OCI-LY7 (cell line): ENCODE data around the gene SEC14L2. TPM values are rescaled to one million over a fixed set of nuclear protein-coding genes. Genes with fewer than 3 reads are reported as not detected.

Experiments
- BruUV-seq: library from RNA; stranded (reverse); fragments of 400-500 nt; replicated peaks from 2 replicates; lab custom pipeline; 2021; lab: Mats Ljungman, UMichigan
- CTCF ChIA-PET: fragments of 300-600 bp; sonication (Branson Sonifier 250); formaldehyde crosslinking; loops from one replicate; lab custom pipeline; 2022; ENCODE audit warnings: antibody characterized with exemption; ENCODE audit not compliant: unreplicated experiment; lab: Charles Lee
- POLR2A ChIA-PET: fragments of 300-600 bp; sonication (Branson Sonifier 250); formaldehyde crosslinking; loops from one replicate; lab custom pipeline; 2022; ENCODE audit warnings: antibody characterized with exemption; lab: Charles Lee
- DNase-seq: peaks from one replicate; pipeline ENCODE4 v3.0.0-alpha.2; 2015; ENCODE audit warnings: low spot score
- H2AFZ ChIP-seq: fragments of 200-600 bp; sonication (generic), shearing (Covaris generic); 2 replicates; pipeline ENCODE4 v1.6.1; 2014; ENCODE audit warnings: mild to moderate bottlenecking, antibody characterized with exemption, low read length, moderate library complexity
- H3K27ac ChIP-seq: fragments of 200-600 bp; sonication (generic); 2 replicates; pipeline ENCODE4 v1.5.1; 2014; ENCODE audit warnings: mixed run types, low read depth, mild to moderate bottlenecking, moderate library complexity, low read length, inconsistent platforms; ENCODE audit not compliant: poor library complexity, severe bottlenecking
- H3K36me3 ChIP-seq: fragments of 200-600 bp; sonication (generic); 2 replicates; pipeline ENCODE4 v1.6.1; 2014; ENCODE audit warnings: mild to moderate bottlenecking, antibody characterized with exemption, low read length, moderate library complexity, mixed read lengths; ENCODE audit not compliant: insufficient read depth
- H3K4me1 ChIP-seq: fragments of 200-600 bp; sonication (generic); 2 replicates; pipeline ENCODE4 v1.5.1; 2014; ENCODE audit warnings: mild to moderate bottlenecking, low read length; ENCODE audit not compliant: insufficient read depth, poor library complexity, severe bottlenecking
- H3K4me2 ChIP-seq: fragments of 200-600 bp; sonication (generic); 2 replicates; pipeline ENCODE4 v1.6.1; 2014; ENCODE audit warnings: mild to moderate bottlenecking, low read length
- H3K4me3 ChIP-seq: fragments of 200-600 bp; sonication (generic); 2 replicates; pipeline ENCODE4 v1.5.1; 2014; ENCODE audit warnings: mild to moderate bottlenecking, low read depth, low read length; ENCODE audit not compliant: poor library complexity, severe bottlenecking
- H3K79me2 ChIP-seq: fragments of 200-600 bp; sonication (generic); 2 replicates; pipeline ENCODE4 v1.6.1; 2016; ENCODE audit warnings: low read depth, mild to moderate bottlenecking, low read length, moderate library complexity, mixed read lengths; ENCODE audit not compliant: insufficient read depth
- H3K9me2 ChIP-seq: fragments of 200-600 bp; sonication (generic); 2 replicates; pipeline ENCODE4 v1.6.1; 2016; ENCODE audit warnings: mild to moderate bottlenecking, low read length, mixed read lengths; ENCODE audit not compliant: insufficient read depth
- H3K9me3 ChIP-seq: fragments of 200-600 bp; sonication (generic); 2 replicates; pipeline ENCODE4 v1.6.1; 2014; ENCODE audit warnings: mild to moderate bottlenecking, mixed run types, low read length, mixed read lengths
- H4K20me1 ChIP-seq: fragments of 200-600 bp; sonication (generic); 2 replicates; pipeline ENCODE4 v1.6.1; 2014; ENCODE audit warnings: mild to moderate bottlenecking, antibody characterized with exemption, low read length, moderate library complexity, mixed read lengths; ENCODE audit not compliant: insufficient read depth
- CTCF ChIP-seq: fragments of 200-600 bp; sonication (generic); conservative IDR thresholded peaks from 2 replicates; pipeline ENCODE4 v1.5.1; 2014; ENCODE audit warnings: mild to moderate bottlenecking, antibody characterized with exemption, low read length, moderate library complexity, mixed read lengths
- EZH2phosphoT487 ChIP-seq: fragments of 200-600 bp; sonication (generic); IDR thresholded peaks from 2 replicates; pipeline ENCODE4 v1.6.1; 2018; ENCODE audit warnings: low read depth, borderline replicate concordance, mild to moderate bottlenecking, mixed run types, antibody characterized with exemption, low read length, moderate library complexity, mixed read lengths
- intact Hi-C: fragments of 100-400 bp; cut with micrococcal nuclease; formaldehyde crosslinking; loops from one replicate; pipeline ENCODE4 v1.10.0; 2022; ENCODE audit not compliant: unreplicated experiment
- total RNA-seq, 2 experiments: library from RNA; depleted of rRNA in 1 of 2; stranded (reverse); fragments of >200 nt in 1 of 2; shearing (Covaris generic) in 1 of 2; gene quantifications; 2 replicates each; pipeline ENCODE4 v1.2.3, GENCODE V29; 2014 to 2022

The SEC14L2 gene
- total RNA-seq, 2 experiments from 2014 or later, result 0.11 to 0.22 TPM

DNA sequence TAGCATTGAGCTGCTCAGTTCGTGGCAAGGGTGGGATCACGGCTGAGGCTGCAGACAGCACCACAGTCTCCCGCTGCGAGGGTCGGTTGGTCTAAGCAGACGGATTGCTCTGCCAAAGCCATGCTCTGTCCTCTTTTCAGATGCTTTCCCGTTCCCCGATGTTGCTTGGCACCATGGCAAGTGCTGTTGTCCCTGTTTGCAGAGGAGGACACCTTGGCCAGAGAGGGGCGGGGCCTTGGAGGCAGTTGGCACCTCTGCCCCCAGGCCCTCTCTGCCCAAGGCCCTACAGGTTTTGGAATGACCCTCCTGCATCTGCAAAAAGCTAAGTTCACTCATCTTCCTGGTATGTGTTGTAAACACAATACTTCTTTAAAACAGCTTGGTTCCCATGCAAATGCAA lies 28.4 kb upstream of the SEC14L2 start:
- H3K27ac ChIP-seq, result no peak overlapping the region
- no peaks in the 10 kb centered on the region for H4K20me1 ChIP-seq
- H2AFZ ChIP-seq, result no peak overlapping the region
- no peaks in the 10 kb centered on the region for H3K79me2 ChIP-seq
- BruUV-seq, result no TSS peak
- ChIA-PET POLR2A (no interaction called here), CTCF (interaction anchor here (1.1 kb wide), 1 partner anchor 80 kb away, joined by 4 read pairs; no protein-coding TSS in a partner anchor)
- DNase-seq, result no peak
- no peaks in the 10 kb centered on the region for H3K9me3 ChIP-seq
- H3K4me3 ChIP-seq, result no peak overlapping the region
- TF ChIP-seq EZH2phosphoT487 (no peak), CTCF (no peak)
- no peaks in the 10 kb centered on the region for H3K36me3 ChIP-seq
- H3K4me1 ChIP-seq, result no peaks in the 10 kb centered on the region
- intact Hi-C loops, result no loop called here
- no peaks in the 10 kb centered on the region for H3K9me2 ChIP-seq
- no peak overlapping the region for H3K4me2 ChIP-seq

DNA sequence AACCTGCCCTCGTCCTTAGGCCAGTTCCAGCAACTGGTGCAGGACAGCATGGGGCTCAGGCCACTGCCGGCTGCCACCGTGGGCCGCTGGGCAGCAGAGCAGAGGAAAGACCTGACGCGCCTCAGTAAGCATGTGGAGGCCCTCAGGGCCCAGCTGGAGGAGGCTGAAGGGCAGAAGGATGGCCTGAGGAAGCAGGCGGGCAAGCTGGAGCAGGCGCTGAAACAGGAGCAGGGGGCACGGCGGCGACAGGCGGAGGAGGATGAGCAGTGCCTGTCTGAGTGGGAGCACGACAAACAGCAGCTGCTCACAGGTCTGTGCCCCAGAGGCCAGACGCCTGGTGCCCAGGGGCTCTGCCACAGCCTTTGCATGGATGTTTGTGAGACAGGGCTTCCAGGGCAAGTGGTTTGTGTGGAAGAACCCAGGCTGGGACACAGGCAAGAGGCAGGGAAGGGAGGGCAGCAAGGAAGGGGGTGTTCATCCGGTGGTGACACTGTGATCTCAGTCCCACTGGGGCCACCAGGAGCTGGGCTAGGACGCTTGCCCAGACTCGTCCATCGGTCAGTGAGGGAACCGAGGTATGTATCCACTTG lies 26.1 kb upstream of the SEC14L2 start:
- no peak overlapping the region for H3K4me3 ChIP-seq
- CTCF ChIA-PET, result no interaction called here
- no peak for TF ChIP-seq CTCF
- TF ChIP-seq EZH2phosphoT487, result no peak

DNA sequence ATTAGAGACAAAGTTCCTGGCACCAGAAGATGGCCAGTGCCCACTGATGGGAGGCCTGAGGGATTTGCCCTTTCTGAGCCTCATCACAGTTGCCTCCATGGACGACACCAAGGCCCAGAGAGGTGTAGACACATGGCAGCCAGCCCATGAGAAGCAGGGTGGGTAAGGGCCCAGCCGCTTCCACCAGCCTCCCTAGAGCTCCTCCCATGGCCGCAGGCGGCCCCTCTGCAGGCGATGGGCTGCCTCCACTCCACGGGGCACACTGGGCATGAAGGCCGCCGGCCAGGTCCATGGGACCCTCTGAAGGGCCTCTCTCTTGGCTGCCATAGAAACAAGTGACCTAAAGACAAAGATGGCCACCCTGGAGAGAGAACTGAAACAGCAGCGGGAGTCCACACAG lies 25.5 kb upstream of the SEC14L2 start:
- no peak overlapping the region for H3K4me2 ChIP-seq
- CTCF ChIA-PET, result no interaction called here
- DNase-seq, result no peak
- POLR2A ChIA-PET, result no interaction called here
- no peaks in the 10 kb centered on the region for H3K9me2 ChIP-seq
- BruUV-seq, result no TSS peak
- no peak overlapping the region for H3K4me3 ChIP-seq
- H3K36me3 ChIP-seq, result no peaks in the 10 kb centered on the region
- H3K27ac ChIP-seq, result no peak overlapping the region
- no peaks in the 10 kb centered on the region for H3K79me2 ChIP-seq
- H4K20me1 ChIP-seq, result no peaks in the 10 kb centered on the region
- H2AFZ ChIP-seq, result no peak overlapping the region
- no peaks in the 10 kb centered on the region for H3K9me3 ChIP-seq
- H3K4me1 ChIP-seq, result no peaks in the 10 kb centered on the region
- TF ChIP-seq CTCF (no peak), EZH2phosphoT487 (no peak)
- intact Hi-C loops, result no loop called here

More for the DNA sequence above, 26.1 kb upstream of the SEC14L2 start:
- no peaks in the 10 kb centered on the region for H4K20me1 ChIP-seq
- no peaks in the 10 kb centered on the region for H3K79me2 ChIP-seq
- H3K9me2 ChIP-seq, result no peaks in the 10 kb centered on the region
- H2AFZ ChIP-seq, result no peak overlapping the region
- H3K4me2 ChIP-seq, result no peak overlapping the region
- H3K36me3 ChIP-seq, result no peaks in the 10 kb centered on the region
- no TSS peak for BruUV-seq
- no peak for DNase-seq
- POLR2A ChIA-PET, result no interaction called here
- H3K4me1 ChIP-seq, result no peaks in the 10 kb centered on the region
- intact Hi-C loops, result no loop called here
- no peaks in the 10 kb centered on the region for H3K9me3 ChIP-seq
- H3K27ac ChIP-seq, result no peak overlapping the region
